GM12874 (cell line): Measurements from ENCODE around the gene ATRNL1.

Experiments used
- TF ChIP-seq, protein P1 (sequence below): IDR thresholded peaks from 2 replicates; pipeline ENCODE4 v1.5.1; 2011; ENCODE audit warnings: low read depth, mild to moderate bottlenecking, control low read depth, low read length, moderate library complexity; ENCODE audit not compliant: insufficient read depth

The ATRNL1 gene

DNA sequence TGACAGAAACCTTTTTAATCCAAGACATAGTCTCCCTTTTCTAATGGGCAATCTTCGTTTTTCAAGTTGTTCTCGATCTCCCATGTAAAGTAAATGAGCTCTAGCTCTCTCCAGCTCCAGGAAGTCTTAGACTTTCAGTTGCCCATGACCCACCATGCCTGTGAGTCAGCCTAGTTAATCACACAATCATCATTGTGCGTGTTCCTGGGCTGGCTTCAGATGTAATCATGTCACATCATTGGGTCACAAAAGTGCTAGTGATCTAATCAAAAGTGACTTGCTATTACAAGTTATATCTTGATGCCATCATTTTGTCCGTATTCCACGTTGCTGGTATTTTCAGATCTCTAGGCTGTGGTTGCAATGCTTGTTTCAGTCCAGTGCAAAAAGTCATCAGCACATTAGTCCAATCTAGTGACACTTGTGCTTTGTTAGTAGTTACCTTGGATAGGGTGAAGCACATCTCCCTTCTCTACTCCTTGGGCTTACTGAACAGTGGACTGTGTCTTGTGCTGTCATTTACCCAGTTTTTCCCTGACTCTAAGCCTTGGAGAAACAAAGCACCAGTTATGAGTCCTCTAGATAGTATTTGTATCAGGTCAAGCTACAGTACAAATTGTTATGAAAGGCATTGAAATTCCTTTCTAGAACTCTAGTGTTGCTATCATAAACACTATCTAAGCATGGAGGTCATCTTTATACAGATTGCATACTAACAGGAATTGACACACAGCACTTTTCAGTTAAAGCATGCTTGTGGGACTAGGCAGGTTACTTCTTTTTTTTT is 863.3 kb downstream of the ATRNL1 start:
- TF ChIP-seq, protein P1, sequence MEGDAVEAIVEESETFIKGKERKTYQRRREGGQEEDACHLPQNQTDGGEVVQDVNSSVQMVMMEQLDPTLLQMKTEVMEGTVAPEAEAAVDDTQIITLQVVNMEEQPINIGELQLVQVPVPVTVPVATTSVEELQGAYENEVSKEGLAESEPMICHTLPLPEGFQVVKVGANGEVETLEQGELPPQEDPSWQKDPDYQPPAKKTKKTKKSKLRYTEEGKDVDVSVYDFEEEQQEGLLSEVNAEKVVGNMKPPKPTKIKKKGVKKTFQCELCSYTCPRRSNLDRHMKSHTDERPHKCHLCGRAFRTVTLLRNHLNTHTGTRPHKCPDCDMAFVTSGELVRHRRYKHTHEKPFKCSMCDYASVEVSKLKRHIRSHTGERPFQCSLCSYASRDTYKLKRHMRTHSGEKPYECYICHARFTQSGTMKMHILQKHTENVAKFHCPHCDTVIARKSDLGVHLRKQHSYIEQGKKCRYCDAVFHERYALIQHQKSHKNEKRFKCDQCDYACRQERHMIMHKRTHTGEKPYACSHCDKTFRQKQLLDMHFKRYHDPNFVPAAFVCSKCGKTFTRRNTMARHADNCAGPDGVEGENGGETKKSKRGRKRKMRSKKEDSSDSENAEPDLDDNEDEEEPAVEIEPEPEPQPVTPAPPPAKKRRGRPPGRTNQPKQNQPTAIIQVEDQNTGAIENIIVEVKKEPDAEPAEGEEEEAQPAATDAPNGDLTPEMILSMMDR = no peak

DNA sequence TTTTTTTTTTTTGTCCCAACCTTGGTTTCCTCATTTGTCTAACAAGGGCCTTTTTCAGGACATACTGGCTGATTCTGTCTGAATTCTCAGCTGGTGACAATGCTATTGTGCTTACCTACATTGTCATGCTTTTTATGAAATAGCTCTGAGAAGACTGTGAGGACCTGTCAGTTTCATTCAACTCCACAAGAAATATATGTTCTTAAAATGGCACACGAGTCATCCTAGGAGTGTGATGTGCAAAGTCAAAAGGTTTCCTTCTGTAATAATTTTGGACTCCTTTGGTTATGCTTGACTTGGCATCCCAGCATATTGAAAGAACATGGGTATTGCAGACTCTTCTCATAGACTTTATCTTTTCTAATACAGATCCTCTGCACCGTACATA is 863.8 kb downstream of the ATRNL1 start:
- TF ChIP-seq, protein P1 = no peak

DNA sequence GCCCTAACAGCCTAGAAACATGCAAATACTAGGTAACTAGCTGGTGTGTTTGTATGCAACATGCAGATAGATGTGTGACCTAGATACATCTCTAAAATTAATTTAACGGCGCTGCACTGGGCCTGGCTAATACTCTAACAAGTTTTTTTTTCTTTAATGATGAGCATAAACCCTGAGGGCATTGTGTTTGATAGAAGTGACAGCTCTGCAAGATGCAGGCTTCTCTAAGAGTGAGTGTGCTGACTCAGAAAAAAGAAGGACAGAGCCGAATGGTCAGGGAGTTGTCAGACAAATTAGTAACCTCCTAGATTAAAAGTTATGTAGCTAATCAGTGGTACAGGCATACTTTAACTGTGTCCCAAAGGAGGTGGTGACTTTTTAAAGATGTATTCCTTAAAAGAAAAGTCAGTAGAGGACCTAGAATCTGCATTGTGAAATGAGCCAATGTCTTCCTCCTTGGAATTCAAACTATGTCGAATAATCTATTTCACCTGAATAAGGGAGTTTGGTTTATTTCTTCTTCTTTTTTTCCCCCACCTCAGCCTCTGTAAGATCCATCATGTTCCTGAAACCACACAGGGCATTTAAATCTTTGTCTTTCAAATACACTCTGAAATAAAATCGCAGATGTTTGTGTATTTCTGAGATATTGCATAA is 864.7 kb downstream of the ATRNL1 start:
- TF ChIP-seq, protein P1 = no peak

DNA sequence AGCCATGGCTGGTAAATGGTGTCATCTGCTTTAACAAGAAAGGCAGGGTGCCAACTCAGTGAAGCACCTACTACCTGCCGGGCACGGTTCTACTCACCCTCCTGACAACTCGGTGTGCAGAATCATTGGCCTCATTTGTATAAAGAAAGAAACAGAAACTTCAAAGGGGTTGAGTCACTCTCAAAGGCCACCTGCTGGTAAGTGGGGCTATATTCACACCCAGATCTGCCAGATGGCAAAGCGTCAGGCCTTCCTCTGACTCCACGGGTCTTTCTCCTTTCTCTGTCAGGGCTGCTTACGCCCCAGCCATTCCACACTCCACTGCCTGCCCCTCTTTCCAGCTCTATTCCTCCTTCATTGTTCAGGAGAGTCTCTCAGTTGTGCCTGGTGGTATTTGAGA is 870.7 kb downstream of the ATRNL1 start:
- TF ChIP-seq, protein P1 = no peak

DNA sequence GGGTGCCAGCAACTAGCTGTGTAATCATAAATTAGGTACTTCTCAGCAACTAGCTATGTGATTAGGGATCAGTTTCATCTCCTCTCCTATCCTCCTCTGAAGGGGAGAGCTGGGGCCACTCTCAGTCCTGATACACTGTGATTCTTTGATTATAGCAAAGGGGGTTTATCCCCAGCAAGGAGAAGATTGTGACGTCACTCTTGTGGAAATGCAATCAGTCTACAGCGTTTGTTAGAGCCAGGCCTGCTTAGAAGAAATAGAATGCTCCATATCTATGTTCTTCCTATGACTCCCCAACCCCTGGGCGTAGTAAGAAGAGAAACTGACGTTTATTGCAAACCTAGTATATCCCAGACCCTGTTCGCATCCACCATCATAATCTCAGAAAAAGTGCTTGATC is 871.7 kb downstream of the ATRNL1 start:
- TF ChIP-seq, protein P1 = no peak

DNA sequence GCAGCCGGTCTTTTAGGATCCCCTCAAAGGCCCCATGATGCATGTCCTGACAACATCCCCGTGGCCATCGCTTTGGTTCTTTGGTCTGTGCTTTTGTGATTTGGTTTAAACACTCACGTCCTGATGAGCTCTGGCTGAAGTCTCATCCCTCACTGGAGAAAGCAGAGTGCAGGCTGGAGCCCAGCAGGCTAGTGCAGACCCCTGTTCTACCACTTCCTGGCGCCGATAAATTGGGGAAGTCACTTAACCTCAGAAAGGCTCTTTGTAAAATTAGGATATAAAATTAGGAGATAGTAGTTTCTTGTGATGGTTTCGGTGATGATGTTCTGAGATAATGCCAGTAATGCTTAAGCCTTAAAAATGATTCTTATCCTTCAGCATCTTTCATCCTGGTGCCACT is 872.2 kb downstream of the ATRNL1 start:
- TF ChIP-seq, protein P1 = no peak

DNA sequence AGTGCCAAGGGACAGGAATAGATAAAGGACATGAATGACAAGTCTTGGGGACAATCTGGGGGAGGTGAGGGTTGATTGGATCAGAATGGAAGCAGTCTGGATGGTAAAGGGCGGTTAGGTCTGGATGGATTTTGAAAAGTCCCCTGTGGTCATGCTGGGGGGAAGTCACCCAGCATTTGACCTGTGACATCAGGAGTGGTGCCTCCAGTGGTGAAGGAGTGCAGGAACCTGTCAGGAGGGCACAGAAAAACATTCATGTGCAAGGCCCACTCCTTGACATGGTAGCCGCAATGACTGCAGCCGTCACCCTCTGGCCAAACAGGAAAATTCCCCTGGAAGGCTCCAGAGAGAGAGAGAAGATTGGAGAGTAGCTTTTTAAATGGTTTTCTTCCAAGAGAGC is 875.1 kb downstream of the ATRNL1 start:
- TF ChIP-seq, protein P1 = no peak
